H1 (cell line): ENCODE data around the gene SORBS1. TPM values are rescaled to one million over a fixed set of nuclear protein-coding genes. Genes with fewer than 3 reads are reported as not detected.

Experiments
- CTCF ChIA-PET: fragments of 300-600 bp; sonication (Branson Sonifier 250); formaldehyde crosslinking; loops from one replicate; lab custom pipeline; 2021; ENCODE audit not compliant: partially characterized antibody; lab: Charles Lee
- POLR2A ChIA-PET: fragments of 300-600 bp; sonication (Branson Sonifier 250); formaldehyde crosslinking; loops from one replicate; lab custom pipeline; 2021; ENCODE audit warnings: inconsistent platforms; ENCODE audit not compliant: partially characterized antibody; lab: Charles Lee
- DNase-seq, 2 experiments: peaks; one replicate each; pipeline versions ENCODE4 v3.0.0 to v3.0.0-alpha.2; 2010 to 2022; ENCODE audit warnings: low spot score in 2 of 2, low read depth in 1 of 2, mixed read lengths in 1 of 2
- FAIRE-seq: peaks from 2 replicates; lab custom pipeline; 2011; peaks lifted over from hg19 to GRCh38; lab: Jason Lieb, UNC
- H2AFZ ChIP-seq: 2 replicates; pipeline ENCODE4 v1.8.1; 2012; ENCODE audit warnings: low read length, inconsistent platforms
- H2AK5ac ChIP-seq: 2 replicates; pipeline ENCODE4 v1.6.1; 2013; ENCODE audit warnings: low read depth, low read length
- H2BK120ac ChIP-seq: replicated peaks from 2 replicates; pipeline ENCODE3; 2013; ENCODE audit warnings: low read depth, low read length, inconsistent platforms
- H2BK12ac ChIP-seq: 2 replicates; pipeline ENCODE4 v1.6.1; 2013; ENCODE audit warnings: low read depth, low read length
- H2BK15ac ChIP-seq: 2 replicates; pipeline ENCODE4 v1.6.1; 2013; ENCODE audit warnings: low read length
- H2BK20ac ChIP-seq: 2 replicates; pipeline ENCODE4 v1.6.1; 2013; ENCODE audit warnings: low read length
- H2BK5ac ChIP-seq: 2 replicates; pipeline ENCODE4 v1.6.1; 2013; ENCODE audit warnings: low read depth, low read length
- H3K14ac ChIP-seq: 2 replicates; pipeline ENCODE4 v1.6.1; 2013; ENCODE audit warnings: inconsistent platforms; ENCODE audit not compliant: insufficient read length
- H3K18ac ChIP-seq: 2 replicates; pipeline ENCODE4 v1.6.1; 2013; ENCODE audit warnings: low read length; ENCODE audit errors: extremely low read depth
- H3K23ac ChIP-seq: 2 replicates; pipeline ENCODE4 v1.6.1; 2013; ENCODE audit warnings: inconsistent platforms; ENCODE audit not compliant: insufficient read length
- H3K23me2 ChIP-seq: 2 replicates; pipeline ENCODE4 v1.6.1; 2013; ENCODE audit warnings: low read depth, low read length
- H3K27ac ChIP-seq: 2 replicates; pipeline ENCODE4 v1.6.1; 2011; ENCODE audit warnings: low read depth, low read length, inconsistent platforms
- H3K27me3 ChIP-seq, 4 experiments: replicated peaks in 1 of 4; 1 replicate in 1 of 4; 2 replicates in 3 of 4; pipeline versions ENCODE4 v1.6.1 to v1.8.1; 2011 to 2013; ENCODE audit warnings: low read length in 3 of 4, mild to moderate bottlenecking in 3 of 4, inconsistent platforms in 2 of 4, mixed read lengths in 2 of 4, moderate library complexity in 1 of 4; ENCODE audit not compliant: control insufficient read depth in 3 of 4, insufficient read depth in 3 of 4; ENCODE audit errors: extremely low read depth in 1 of 4
- H3K36me3 ChIP-seq, 4 experiments: 2 replicates each; pipeline versions ENCODE4 v1.6.1 to v1.8.1; 2011 to 2013; ENCODE audit warnings: mild to moderate bottlenecking in 4 of 4, low read length in 3 of 4, moderate library complexity in 2 of 4, control low read depth in 1 of 4, inconsistent platforms in 1 of 4; ENCODE audit not compliant: insufficient read depth in 4 of 4, control insufficient read depth in 2 of 4
- H3K4ac ChIP-seq: replicated peaks from 2 replicates; pipeline ENCODE3; 2013; ENCODE audit warnings: low read length, low read depth, mixed read lengths, inconsistent platforms; ENCODE audit not compliant: insufficient read length
- H3K4me1 ChIP-seq, 4 experiments: replicated peaks in 1 of 4; 1 replicate in 1 of 4; 2 replicates in 3 of 4; pipeline versions ENCODE4 v1.6.1 to v1.8.1; 2011 to 2013; ENCODE audit warnings: low read length in 3 of 4, inconsistent platforms in 2 of 4, mixed read lengths in 1 of 4; ENCODE audit not compliant: insufficient read depth in 4 of 4, control insufficient read depth in 3 of 4
- H3K4me2 ChIP-seq, 2 experiments: 2 replicates each; pipeline versions ENCODE4 v1.6.1 to v1.8.1; 2011 to 2013; ENCODE audit warnings: low read depth in 2 of 2, low read length in 2 of 2, control low read depth in 1 of 2, inconsistent platforms in 1 of 2, mild to moderate bottlenecking in 1 of 2; ENCODE audit not compliant: insufficient read depth in 1 of 2
- H3K4me3 ChIP-seq, 4 experiments: fragments of 200-600, 300-600 bp in 1 of 4; sonication (generic), shearing (Covaris generic), sonication (Bioruptor Twin) in 1 of 4; 2 replicates each; pipeline versions ENCODE4 v1.5.1 to v1.8.1; 2011 to 2016; ENCODE audit warnings: low read length in 4 of 4, low read depth in 3 of 4, control low read depth in 2 of 4, inconsistent platforms in 2 of 4, mild to moderate bottlenecking in 2 of 4, mixed read lengths in 1 of 4, moderate library complexity in 1 of 4; ENCODE audit not compliant: insufficient read depth in 2 of 4; ENCODE audit errors: extremely low read depth in 1 of 4
- H3K56ac ChIP-seq: replicated peaks from 2 replicates; pipeline ENCODE3; 2013; ENCODE audit warnings: low read depth, mild to moderate bottlenecking, mixed read lengths, low read length, inconsistent platforms; ENCODE audit not compliant: insufficient read length
- H3K79me1 ChIP-seq: 2 replicates; pipeline ENCODE4 v1.6.1; 2013; ENCODE audit warnings: low read depth, low read length, control low read depth
- H3K79me2 ChIP-seq, 2 experiments: 2 replicates each; pipeline versions ENCODE4 v1.6.1 to v1.8.1; 2012 to 2013; ENCODE audit warnings: low read length in 2 of 2, mild to moderate bottlenecking in 2 of 2, inconsistent platforms in 1 of 2; ENCODE audit not compliant: insufficient read depth in 2 of 2, control insufficient read depth in 1 of 2
- H3K9ac ChIP-seq, 4 experiments: replicated peaks in 1 of 4; 1 replicate in 1 of 4; 2 replicates in 3 of 4; pipeline versions ENCODE4 v1.6.1 to v1.8.1; 2011 to 2013; ENCODE audit warnings: low read depth in 3 of 4, low read length in 3 of 4, control low read depth in 2 of 4, mild to moderate bottlenecking in 2 of 4, moderate library complexity in 2 of 4, inconsistent platforms in 1 of 4; ENCODE audit errors: extremely low read depth in 1 of 4
- H3K9me3 ChIP-seq, 2 experiments: 2 replicates each; pipeline versions ENCODE4 v1.6.1 to v1.8.1; 2012 to 2013; ENCODE audit warnings: mild to moderate bottlenecking in 2 of 2, moderate library complexity in 2 of 2, control low read depth in 1 of 2, inconsistent platforms in 1 of 2, low read depth in 1 of 2, low read length in 1 of 2, mixed read lengths in 1 of 2; ENCODE audit not compliant: insufficient read depth in 2 of 2
- H4K20me1 ChIP-seq, 2 experiments: replicated peaks in 1 of 2; 2 replicates each; pipeline versions ENCODE3 to v1.8.1; 2011 to 2013; ENCODE audit warnings: inconsistent platforms in 2 of 2, low read length in 2 of 2, mild to moderate bottlenecking in 1 of 2; ENCODE audit not compliant: insufficient read depth in 2 of 2, control insufficient read depth in 1 of 2
- H4K5ac ChIP-seq: 2 replicates; pipeline ENCODE4 v1.6.1; 2013; ENCODE audit warnings: low read length, low read depth, mixed read lengths, inconsistent platforms; ENCODE audit not compliant: insufficient read length
- H4K8ac ChIP-seq: 2 replicates; pipeline ENCODE4 v1.8.0; 2013; ENCODE audit warnings: mild to moderate bottlenecking, moderate library complexity, low read length, inconsistent platforms; ENCODE audit not compliant: insufficient read depth; ENCODE audit errors: extremely low read depth
- H4K91ac ChIP-seq: replicated peaks from 2 replicates; pipeline ENCODE3; 2013; ENCODE audit warnings: low read length, mixed read lengths, inconsistent platforms; ENCODE audit not compliant: insufficient read length
- CREB1 ChIP-seq: IDR thresholded peaks from 2 replicates; pipeline ENCODE4 v1.6.1; 2012; ENCODE audit warnings: inconsistent platforms
- EGR1 ChIP-seq: IDR thresholded peaks from 2 replicates; pipeline ENCODE4 v1.6.1; 2011; ENCODE audit warnings: low read depth, low read length, borderline replicate concordance
- HDAC6 ChIP-seq: IDR thresholded peaks from one replicate; pipeline ENCODE4 v1.7.1; 2012; ENCODE audit warnings: low read depth, mild to moderate bottlenecking, inconsistent platforms, low read length, moderate library complexity
- JUN ChIP-seq: IDR thresholded peaks from 2 replicates; pipeline ENCODE4 v1.6.1; 2011; ENCODE audit warnings: low read depth, mild to moderate bottlenecking, improper control_type of control experiment, low read length
- KDM4A ChIP-seq: IDR thresholded peaks from one replicate; pipeline ENCODE4 v1.7.1; 2012; ENCODE audit warnings: low read depth, mild to moderate bottlenecking, moderate library complexity, low read length, inconsistent platforms; ENCODE audit not compliant: severe bottlenecking
- PHF8 ChIP-seq: fragments of 200-600 bp; sonication (generic); conservative IDR thresholded peaks from 2 replicates; pipeline ENCODE4 v1.7.1; 2012; ENCODE audit warnings: low read depth, mild to moderate bottlenecking, inconsistent platforms, low read length, moderate library complexity
- RNF2 ChIP-seq: fragments of 200-900, 300-1000 bp; sonication (generic); IDR thresholded peaks from 2 replicates; pipeline ENCODE4 v1.7.1; 2016; ENCODE audit warnings: borderline replicate concordance, low read depth, mild to moderate bottlenecking, antibody characterized with exemption, low read length; ENCODE audit not compliant: poor library complexity, severe bottlenecking; ENCODE audit errors: missing control alignments
- WGBS, 2 experiments: shearing (Covaris generic) in 1 of 2; methylation state at CpG; one replicate each; pipeline versions ENCODE4 v1.1.6 to v1.1.7; 2013 to 2015; ENCODE audit warnings: low lambda C conversion rate in 2 of 2, mixed read lengths in 2 of 2, inconsistent platforms in 1 of 2, low coverage in 1 of 2, missing lambda C conversion rate in 1 of 2; ENCODE audit not compliant: insufficient replicate concordance in 2 of 2, insufficient coverage in 1 of 2, insufficient read length in 1 of 2; ENCODE audit errors: extremely low coverage in 1 of 2, missing lambda C conversion rate in 1 of 2; 5-methylcytosine and 5-hydroxymethylcytosine counted together
- polyA plus RNA-seq, 7 experiments: library from polyadenylated mRNA; depleted of rRNA in 3 of 7; stranded (reverse) in 5 of 7; unstranded in 2 of 7; fragments of >200 nt in 5 of 7; fragments of 200-250 nt in 2 of 7; gene quantifications; 1 replicate in 5 of 7; 2 replicates in 1 of 7; 4 replicates in 1 of 7; pipeline versions ENCODE4 v1.2.1 to v1.2.3, GENCODE V29; 2011 to 2013; ENCODE audit warnings: missing spikeins in 2 of 7, mixed read lengths in 2 of 7
- total RNA-seq: library from RNA; stranded (reverse); fragmentation: NEBNext Ultra II Directional; extraction: Animal tissue kit (Norgen Biotek cat#: 25700); gene quantifications from 2 replicates; pipeline ENCODE4 v1.2.1, GENCODE V29; 2021

SORBS1 gene
- total and polyA plus RNA-seq, 2 of the 8 experiments (the other 6 are each of a cell fraction or from before 2014, with no cell fraction given), result 16.0 to 35.0 TPM

GRCh38 chr10:95482501-95483233 is 78.5 kb downstream of the SORBS1 start:
- CTCF ChIA-PET, result interaction anchor here (0.5 to 7.6 kb wide), 9 partner anchors 8 to 118 kb away, joined by 3 to 61 read pairs (median 3); no protein-coding TSS in a partner anchor

More at GRCh38 chr10:95482501-95483233, 78.5 kb downstream of the SORBS1 start:
- FAIRE-seq, result peak; percentile 19
- no peak overlapping the region for H2BK120ac ChIP-seq
- no peak overlapping the region for H3K56ac ChIP-seq
- no peak overlapping the region for H2AFZ ChIP-seq
- H2BK20ac ChIP-seq, result no peak overlapping the region
- H4K8ac ChIP-seq, result no peak overlapping the region
- H3K4me2 ChIP-seq, result no peak overlapping the region
- H4K20me1 ChIP-seq, result no peaks in the 10 kb centered on the region
- no peaks in the 10 kb centered on the region for H3K27me3 ChIP-seq
- 95% methylated on average over 7 of the region's 7 CpGs; no CpG with 5 or more reads in 1 of the 2 experiments for WGBS, 2 experiments
- no peaks in the 10 kb centered on the region for H3K23me2 ChIP-seq
- H4K91ac ChIP-seq, result no peak overlapping the region
- H2BK12ac ChIP-seq, result no peak overlapping the region
- H2BK15ac ChIP-seq, result no peak overlapping the region
- no peak overlapping the region for H3K18ac ChIP-seq
- H3K9ac ChIP-seq, result no peak overlapping the region
- H2BK5ac ChIP-seq, result no peak overlapping the region
- POLR2A ChIA-PET, result interaction anchor here (1.0 kb wide), 1 partner anchor 11 kb away, joined by 3 read pairs; no protein-coding TSS in a partner anchor
- H4K5ac ChIP-seq, result no peak overlapping the region
- H3K4me3 ChIP-seq, result no peak overlapping the region
- H3K23ac ChIP-seq, result no peak overlapping the region
- peaks cover 0 to 20% of the 10 kb centered on the region in 2 experiments; a peak in 2 of 4 replicates for H3K79me2 ChIP-seq
- H3K27ac ChIP-seq, result no peak overlapping the region
- no peak overlapping the region for H2AK5ac ChIP-seq
- no peak for DNase-seq
- peaks cover 0 to 3% (median 0%) of the 10 kb centered on the region in 4 experiments; a peak in 1 of 8 replicates for H3K36me3 ChIP-seq
- H3K14ac ChIP-seq, result no peak overlapping the region
- no peak overlapping the region for H3K4ac ChIP-seq
- no peaks in the 10 kb centered on the region; the same call in 1 of the 2 replicates for H3K79me1 ChIP-seq
- no peak for TF ChIP-seq CREB1
- TF ChIP-seq PHF8, result no peak
- TF ChIP-seq KDM4A, result no peak
- TF ChIP-seq RNF2, result no peak
- TF ChIP-seq JUN, result no peak
- no peak for TF ChIP-seq HDAC6
- no peak for TF ChIP-seq EGR1
- H3K9me3 ChIP-seq, result no peaks in the 10 kb centered on the region
- peaks cover 0 to 22% (median 5%) of the 10 kb centered on the region in 4 experiments; a peak in 6 of 7 replicates for H3K4me1 ChIP-seq
